LNCAP (cell line): ENCODE measurements around the gene AP2B1.

Source experiments
- CTCF ChIP-seq: fragments of 450-650 bp; IDR thresholded peaks from 2 replicates; pipeline ENCODE4 v1.5.1; 2017; ENCODE audit warnings: mild to moderate bottlenecking

Gene AP2B1

GRCh38 chr17:35748341-35748841 lies 161.3 kb downstream of the AP2B1 start:
- no peak for TF ChIP-seq CTCF

GRCh38 chr17:35748979-35749378 lies 161.9 kb downstream of the AP2B1 start:
- TF ChIP-seq CTCF = no peak

GRCh38 chr17:35749560-35750412 lies 162.7 kb downstream of the AP2B1 start:
- TF ChIP-seq CTCF = no peak

GRCh38 chr17:35750526-35751395 lies 163.6 kb downstream of the AP2B1 start:
- TF ChIP-seq CTCF = no peak

- TF ChIP-seq CTCF = no peak
Observed at GRCh38 chr17:35752471-35752870, 165.3 kb downstream of the AP2B1 start.

GRCh38 chr17:35752945-35753764 lies 166.0 kb downstream of the AP2B1 start, which contains the start of gene GAS2L2:
Gene GAS2L2 (minus strand): TSS chr17:35753239. CDS start chr17:35752850, 389 bp downstream.
- TF ChIP-seq CTCF = no peak

- no peak for TF ChIP-seq CTCF
Observed at GRCh38 chr17:35757243-35757642, 170.1 kb downstream of the AP2B1 start.
